Measurements from ENCODE around the gene CCDC190. TPM values are rescaled to one million over a fixed set of nuclear protein-coding genes. Genes with fewer than 3 reads are reported as not detected.
"Not testable (repeated sequence)": the region's sequence is repeated elsewhere in the genome, so short reads cannot be mapped to it uniquely, and the experiment has no call there.

CCDC190 gene
- total RNA-seq, 2 experiments from 2014 or later = not detected

- intact Hi-C loops (cut with micrococcal nuclease) = no loop called here
- Mint-ChIP-seq H3K9me3 (no peaks in the 10 kb centered on the region), H3K4me3 (peak overlapping the region; percentile 36), H3K36me3 (peaks cover under 1% of the 10 kb centered on the region), H3K4me1 (ENCODE audit: low read depth) (peaks cover 15% of the 10 kb centered on the region), H3K27ac (no peak overlapping the region), H3K27me3 (peaks cover 30% of the 10 kb centered on the region)
- DNase-seq = peak; percentile 10
- CTCF ChIA-PET = interaction anchor here (1.1 kb wide), 1 partner anchor 25 kb away, joined by 3 read pairs; no protein-coding TSS in a partner anchor
- POLR2A ChIA-PET = no interaction called here
These were observed 38.4 kb downstream of the CCDC190 start for GRCh38 chr1:162822391-162823200.

GRCh38 chr1:162818666-162819065 is 42.3 kb downstream of the CCDC190 start:
- H3K36me3 Mint-ChIP-seq; H3K27ac Mint-ChIP-seq; H3K4me3 Mint-ChIP-seq; CTCF ChIA-PET; POLR2A ChIA-PET; intact Hi-C loops (cut with micrococcal nuclease); DNase-seq; H3K9me3 Mint-ChIP-seq: not testable (repeated sequence)
- H3K4me1 Mint-ChIP-seq (ENCODE audit: low read depth) = peaks cover 15% of the 10 kb centered on the region
- peaks cover 15% of the 10 kb centered on the region for H3K27me3 Mint-ChIP-seq

- DNase-seq; intact Hi-C loops (cut with micrococcal nuclease); H3K27ac Mint-ChIP-seq; H3K4me3 Mint-ChIP-seq; POLR2A ChIA-PET; CTCF ChIA-PET; H3K36me3 Mint-ChIP-seq; H3K9me3 Mint-ChIP-seq: not testable (repeated sequence)
- H3K4me1 Mint-ChIP-seq (ENCODE audit: low read depth) = peaks cover 13% of the 10 kb centered on the region
- H3K27me3 Mint-ChIP-seq = peaks cover 13% of the 10 kb centered on the region
These were observed 42.8 kb downstream of the CCDC190 start for GRCh38 chr1:162818136-162818535.

- POLR2A ChIA-PET; CTCF ChIA-PET; H3K4me1 Mint-ChIP-seq (ENCODE audit: low read depth); intact Hi-C loops (cut with micrococcal nuclease); H3K9me3 Mint-ChIP-seq; H3K4me3 Mint-ChIP-seq; DNase-seq; H3K27me3 Mint-ChIP-seq; H3K27ac Mint-ChIP-seq: not testable (repeated sequence)
- peaks cover 30% of the 10 kb centered on the region for H3K36me3 Mint-ChIP-seq
These were observed 48.6 kb downstream of the CCDC190 start for GRCh38 chr1:162812357-162812756.

DNA sequence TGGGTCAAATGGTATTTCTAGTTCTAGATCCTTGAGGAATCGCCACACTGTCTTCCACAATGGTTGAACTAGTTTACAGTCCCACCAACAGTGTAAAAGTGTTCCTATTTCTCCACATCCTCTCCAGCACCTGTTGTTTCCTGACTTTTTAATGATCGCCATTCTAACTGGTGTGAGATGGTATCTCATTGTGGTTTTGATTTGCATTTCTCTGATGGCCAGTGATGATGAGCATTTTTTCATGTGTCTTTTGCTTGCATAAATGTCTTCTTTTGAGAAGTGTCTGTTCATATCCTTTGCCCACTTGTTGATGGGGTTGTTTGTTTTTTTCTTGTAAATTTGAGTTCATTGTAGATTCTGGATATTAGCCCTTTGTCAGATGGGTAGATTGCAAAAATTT is 53.5 kb downstream of the CCDC190 start:
- intact Hi-C loops (cut with micrococcal nuclease); H3K4me3 Mint-ChIP-seq; H3K4me1 Mint-ChIP-seq (ENCODE audit: low read depth); H3K27me3 Mint-ChIP-seq; H3K27ac Mint-ChIP-seq; H3K9me3 Mint-ChIP-seq; CTCF ChIA-PET; POLR2A ChIA-PET; DNase-seq: not testable (repeated sequence)
- H3K36me3 Mint-ChIP-seq = peaks cover 60% of the 10 kb centered on the region

Other genes starting within 250 kb of the CCDC190 start
- under 1 TPM; 0.19 to 0.36 TPM for gene DDR2, start 228.7 kb downstream of the CCDC190 start, total RNA-seq
- gene HSD17B7, start 70.5 kb downstream of the CCDC190 start, total RNA-seq = 10 to 100 TPM; 29.3 to 29.7 TPM
- gene RGS4, start 208.2 kb upstream of the CCDC190 start, total RNA-seq = not detected

Data from activated CD4-positive, alpha-beta memory T cell treated with anti-CD3 and anti-CD28 coated beads for 36 hours (primary cell).